IPS-15b (cell line): ENCODE results near the gene MPC1.

Experiments
- H3K27me3 ChIP-seq: one replicate; pipeline ENCODE4 v1.6.1; 2013; ENCODE audit warnings: low read length; ENCODE audit not compliant: control insufficient read depth, insufficient read depth
- H3K36me3 ChIP-seq: one replicate; pipeline ENCODE4 v1.6.1; 2013; ENCODE audit warnings: low read length; ENCODE audit not compliant: control insufficient read depth, insufficient read depth
- H3K4me1 ChIP-seq: one replicate; pipeline ENCODE4 v1.6.1; 2013; ENCODE audit warnings: mild to moderate bottlenecking, low read length; ENCODE audit not compliant: control insufficient read depth, insufficient read depth
- H3K4me3 ChIP-seq: one replicate; pipeline ENCODE4 v1.5.1; 2013; ENCODE audit warnings: low read depth, low read length
- H3K9ac ChIP-seq: one replicate; pipeline ENCODE4 v1.6.1; 2013; ENCODE audit warnings: low read depth, mild to moderate bottlenecking, low read length
- H3K9me3 ChIP-seq: one replicate; pipeline ENCODE4 v1.6.1; 2013; ENCODE audit warnings: mild to moderate bottlenecking, low read length; ENCODE audit not compliant: control insufficient read depth, insufficient read depth

MPC1 gene

GRCh38 chr6:166415833-166416347, 33.1 kb upstream of the MPC1 start:
- H3K36me3 ChIP-seq, result no peaks in the 10 kb centered on the region
- H3K27me3 ChIP-seq, result no peaks in the 10 kb centered on the region
- H3K9ac ChIP-seq, result no peak overlapping the region
- H3K9me3 ChIP-seq, result no peaks in the 10 kb centered on the region
- no peaks in the 10 kb centered on the region for H3K4me1 ChIP-seq
- no peak overlapping the region for H3K4me3 ChIP-seq

GRCh38 chr6:166415306-166415705, 32.6 kb upstream of the MPC1 start:
- Histone ChIP-seq H3K9ac (no peak overlapping the region), H3K4me3 (no peak overlapping the region), H3K4me1 (no peaks in the 10 kb centered on the region), H3K27me3 (no peaks in the 10 kb centered on the region), H3K36me3 (no peaks in the 10 kb centered on the region), H3K9me3 (no peaks in the 10 kb centered on the region)

GRCh38 chr6:166413491-166413951, 30.8 kb upstream of the MPC1 start:
- H3K4me3 ChIP-seq, result no peak overlapping the region
- H3K36me3 ChIP-seq, result no peaks in the 10 kb centered on the region
- H3K9ac ChIP-seq, result no peak overlapping the region
- H3K27me3 ChIP-seq, result no peaks in the 10 kb centered on the region
- no peaks in the 10 kb centered on the region for H3K4me1 ChIP-seq
- no peaks in the 10 kb centered on the region for H3K9me3 ChIP-seq

GRCh38 chr6:166412911-166413384, 30.2 kb upstream of the MPC1 start:
- H3K27me3 ChIP-seq, result no peaks in the 10 kb centered on the region
- H3K9ac ChIP-seq, result no peak overlapping the region
- no peak overlapping the region for H3K4me3 ChIP-seq
- H3K9me3 ChIP-seq, result no peaks in the 10 kb centered on the region
- H3K36me3 ChIP-seq, result no peaks in the 10 kb centered on the region
- H3K4me1 ChIP-seq, result no peaks in the 10 kb centered on the region

GRCh38 chr6:166412156-166412910, 29.6 kb upstream of the MPC1 start:
- H3K36me3 ChIP-seq, result no peaks in the 10 kb centered on the region
- no peaks in the 10 kb centered on the region for H3K9me3 ChIP-seq
- no peaks in the 10 kb centered on the region for H3K4me1 ChIP-seq
- no peaks in the 10 kb centered on the region for H3K27me3 ChIP-seq
- H3K4me3 ChIP-seq, result no peak overlapping the region
- H3K9ac ChIP-seq, result no peak overlapping the region

- Histone ChIP-seq H3K9ac (no peak overlapping the region), H3K4me3 (no peak overlapping the region), H3K4me1 (no peaks in the 10 kb centered on the region), H3K36me3 (no peaks in the 10 kb centered on the region), H3K27me3 (no peaks in the 10 kb centered on the region), H3K9me3 (no peaks in the 10 kb centered on the region)
Measured at GRCh38 chr6:166411721-166412151, 29.0 kb upstream of the MPC1 start.

GRCh38 chr6:166411271-166411670, 28.5 kb upstream of the MPC1 start:
- no peaks in the 10 kb centered on the region for H3K9me3 ChIP-seq
- no peak overlapping the region for H3K4me3 ChIP-seq
- no peaks in the 10 kb centered on the region for H3K4me1 ChIP-seq
- no peaks in the 10 kb centered on the region for H3K36me3 ChIP-seq
- H3K27me3 ChIP-seq, result no peaks in the 10 kb centered on the region
- no peak overlapping the region for H3K9ac ChIP-seq

- H3K9ac ChIP-seq, result no peak overlapping the region
- no peak overlapping the region for H3K4me3 ChIP-seq
- no peaks in the 10 kb centered on the region for H3K9me3 ChIP-seq
- H3K27me3 ChIP-seq, result no peaks in the 10 kb centered on the region
- no peaks in the 10 kb centered on the region for H3K36me3 ChIP-seq
- H3K4me1 ChIP-seq, result no peaks in the 10 kb centered on the region
Measured at GRCh38 chr6:166410426-166410935, 27.7 kb upstream of the MPC1 start.

- Histone ChIP-seq H3K27me3 (no peaks in the 10 kb centered on the region), H3K36me3 (no peaks in the 10 kb centered on the region), H3K4me1 (no peaks in the 10 kb centered on the region), H3K9me3 (no peaks in the 10 kb centered on the region), H3K9ac (no peak overlapping the region), H3K4me3 (no peak overlapping the region)
Measured at GRCh38 chr6:166408936-166409755, 26.4 kb upstream of the MPC1 start.

- H3K4me1 ChIP-seq, result no peaks in the 10 kb centered on the region
- no peaks in the 10 kb centered on the region for H3K27me3 ChIP-seq
- H3K9ac ChIP-seq, result no peak overlapping the region
- no peak overlapping the region for H3K4me3 ChIP-seq
- no peaks in the 10 kb centered on the region for H3K9me3 ChIP-seq
- no peaks in the 10 kb centered on the region for H3K36me3 ChIP-seq
Measured at GRCh38 chr6:166406197-166406596, 23.5 kb upstream of the MPC1 start.

- no peaks in the 10 kb centered on the region for H3K9me3 ChIP-seq
- H3K36me3 ChIP-seq, result no peaks in the 10 kb centered on the region
- H3K9ac ChIP-seq, result no peak overlapping the region
- H3K4me1 ChIP-seq, result no peaks in the 10 kb centered on the region
- no peaks in the 10 kb centered on the region for H3K27me3 ChIP-seq
- no peak overlapping the region for H3K4me3 ChIP-seq
Measured at GRCh38 chr6:166405386-166405785, 22.6 kb upstream of the MPC1 start.
